SJSA1 (cell line): Measurements from ENCODE around the gene ACOX2. TPM values are rescaled to one million over a fixed set of nuclear protein-coding genes. Genes with fewer than 3 reads are reported as not detected.

Experiments used
- DNase-seq, 2 experiments: peaks; one replicate each; pipeline ENCODE4 v3.0.0-alpha.2; 2015 to 2020; ENCODE audit warnings: low spot score in 2 of 2, low read depth in 1 of 2
- H3K27ac ChIP-seq: fragments of 250-450 bp; sonication (Bioruptor Pico); 2 replicates; pipeline ENCODE4 v1.5.1; 2020; ENCODE audit warnings: mild to moderate bottlenecking, moderate library complexity
- H3K27me3 ChIP-seq: fragments of 250-450 bp; sonication (Bioruptor Pico); replicated peaks from 2 replicates; pipeline ENCODE4 v1.5.1; 2020; ENCODE audit warnings: mild to moderate bottlenecking, moderate library complexity
- H3K36me3 ChIP-seq: fragments of 250-450 bp; sonication (Bioruptor Pico); 2 replicates; pipeline ENCODE4 v1.5.1; 2020; ENCODE audit warnings: mild to moderate bottlenecking
- H3K4me1 ChIP-seq: fragments of 250-450 bp; sonication (Bioruptor Pico); replicated peaks from 2 replicates; pipeline ENCODE4 v1.6.1; 2021; ENCODE audit warnings: mild to moderate bottlenecking
- H3K4me3 ChIP-seq: fragments of 250-450 bp; sonication (Bioruptor Pico); 2 replicates; pipeline ENCODE4 v1.5.1; 2020; ENCODE audit warnings: mild to moderate bottlenecking
- H3K9me3 ChIP-seq: fragments of 250-450 bp; sonication (Bioruptor Pico); replicated peaks from 2 replicates; pipeline ENCODE4 v1.5.1; 2020; ENCODE audit warnings: mild to moderate bottlenecking
- total RNA-seq: library from RNA; depleted of rRNA; stranded (reverse); fragments of >200 nt; shearing (Covaris generic); gene quantifications from 2 replicates; pipeline ENCODE4 v1.2.3, GENCODE V29; 2014

ACOX2 gene
- total RNA-seq, 1 experiment from 2014 or later = 1.3 TPM

- H3K4me3 ChIP-seq = no peak overlapping the region
- H3K4me1 ChIP-seq = peaks cover 25% of the 10 kb centered on the region
- no peaks in the 10 kb centered on the region for H3K9me3 ChIP-seq
- no peaks in the 10 kb centered on the region for H3K27me3 ChIP-seq
- no peak for DNase-seq
- peaks cover 5% of the 10 kb centered on the region for H3K36me3 ChIP-seq
- no peak overlapping the region for H3K27ac ChIP-seq
Measured at GRCh38 chr3:58495101-58495500, 41.9 kb downstream of the ACOX2 start.

GRCh38 chr3:58494107-58494506 is 42.9 kb downstream of the ACOX2 start:
- no peak overlapping the region for H3K27ac ChIP-seq
- no peaks in the 10 kb centered on the region for H3K9me3 ChIP-seq
- peaks cover 5% of the 10 kb centered on the region for H3K36me3 ChIP-seq
- no peaks in the 10 kb centered on the region for H3K27me3 ChIP-seq
- no peak overlapping the region for H3K4me3 ChIP-seq
- peaks cover 25% of the 10 kb centered on the region for H3K4me1 ChIP-seq
- no peak for DNase-seq

GRCh38 chr3:58492494-58492905 is 44.5 kb downstream of the ACOX2 start:
- Histone ChIP-seq H3K4me1 (peaks cover 26% of the 10 kb centered on the region), H3K9me3 (no peaks in the 10 kb centered on the region), H3K4me3 (peak overlapping the region; percentile 95), H3K27me3 (no peaks in the 10 kb centered on the region), H3K27ac (peak overlapping the region; percentile 51; the same call in 1 of the 2 replicates), H3K36me3 (peaks cover 5% of the 10 kb centered on the region)
- peak in 1 of 2 experiments; percentile 4 for DNase-seq

- H3K27ac ChIP-seq = peak within 1 kb of the TSS; percentile 51
- H3K27me3 ChIP-seq = no peaks in the 10 kb centered on the region
- peaks cover 34% of the 10 kb centered on the region for H3K4me1 ChIP-seq
- peak; percentile 86 to 89 for DNase-seq
- H3K9me3 ChIP-seq = no peaks in the 10 kb centered on the region
- H3K36me3 ChIP-seq = peaks cover 5% of the 10 kb centered on the region
- H3K4me3 ChIP-seq = peak within 1 kb of the TSS; percentile 95
Measured at GRCh38 chr3:58491506-58492402, 45.2 kb downstream of the ACOX2 start, which contains the start of gene KCTD6. KCTD6 (plus strand) TSS chr3:58492096; CDS start chr3:58498756, 6,660 bp downstream.

- H3K27ac ChIP-seq = peak overlapping the region; percentile 50; the same call in 1 of the 2 replicates
- peaks cover 36% of the 10 kb centered on the region for H3K4me1 ChIP-seq
- no peaks in the 10 kb centered on the region for H3K27me3 ChIP-seq
- peak overlapping the region; percentile 95 for H3K4me3 ChIP-seq
- DNase-seq = no peak
- H3K36me3 ChIP-seq = peaks cover 5% of the 10 kb centered on the region
- no peaks in the 10 kb centered on the region for H3K9me3 ChIP-seq
Measured at GRCh38 chr3:58490860-58491501, 46.0 kb downstream of the ACOX2 start.

- H3K4me3 ChIP-seq = no peak overlapping the region
- peaks cover 5% of the 10 kb centered on the region for H3K36me3 ChIP-seq
- H3K27me3 ChIP-seq = no peaks in the 10 kb centered on the region
- no peak overlapping the region for H3K27ac ChIP-seq
- DNase-seq = no peak
- H3K4me1 ChIP-seq = peaks cover 36% of the 10 kb centered on the region
- no peaks in the 10 kb centered on the region for H3K9me3 ChIP-seq
Measured at GRCh38 chr3:58488967-58489366, 48.0 kb downstream of the ACOX2 start.

- H3K9me3 ChIP-seq = no peaks in the 10 kb centered on the region
- DNase-seq = peak; percentile 57 to 63
Measured at GRCh38 chr3:58487140-58487886, 49.7 kb downstream of the ACOX2 start.

GRCh38 chr3:58485801-58486435 is 51.1 kb downstream of the ACOX2 start:
- DNase-seq = no peak
- Histone ChIP-seq H3K27ac (no peak overlapping the region), H3K36me3 (no peaks in the 10 kb centered on the region), H3K27me3 (no peaks in the 10 kb centered on the region), H3K9me3 (no peaks in the 10 kb centered on the region), H3K4me1 (peaks cover 13% of the 10 kb centered on the region), H3K4me3 (no peak overlapping the region)

More at GRCh38 chr3:58487140-58487886, 49.7 kb downstream of the ACOX2 start:
- H3K27me3 ChIP-seq = no peaks in the 10 kb centered on the region
- no peak overlapping the region for H3K4me3 ChIP-seq
- H3K27ac ChIP-seq = peak overlapping the region; percentile 26
- H3K36me3 ChIP-seq = peaks cover 4% of the 10 kb centered on the region
- H3K4me1 ChIP-seq = peaks cover 20% of the 10 kb centered on the region

GRCh38 chr3:58484722-58485069 is 52.3 kb downstream of the ACOX2 start:
- Histone ChIP-seq H3K9me3 (no peaks in the 10 kb centered on the region), H3K4me1 (peaks cover 11% of the 10 kb centered on the region), H3K27ac (no peak overlapping the region), H3K27me3 (no peaks in the 10 kb centered on the region), H3K36me3 (no peaks in the 10 kb centered on the region), H3K4me3 (no peak overlapping the region)
- no peak for DNase-seq

- no peaks in the 10 kb centered on the region for H3K9me3 ChIP-seq
- H3K36me3 ChIP-seq = no peaks in the 10 kb centered on the region
- H3K27ac ChIP-seq = no peak overlapping the region
- peaks cover 11% of the 10 kb centered on the region for H3K4me1 ChIP-seq
- H3K4me3 ChIP-seq = no peak overlapping the region
- H3K27me3 ChIP-seq = no peaks in the 10 kb centered on the region
- no peak for DNase-seq
Measured at GRCh38 chr3:58484045-58484721, 52.8 kb downstream of the ACOX2 start.

GRCh38 chr3:58482917-58483636 is 53.9 kb downstream of the ACOX2 start:
- H3K4me3 ChIP-seq = no peak overlapping the region
- H3K9me3 ChIP-seq = no peaks in the 10 kb centered on the region
- H3K4me1 ChIP-seq = peaks cover 11% of the 10 kb centered on the region
- no peak overlapping the region for H3K27ac ChIP-seq
- DNase-seq = no peak
- H3K36me3 ChIP-seq = no peaks in the 10 kb centered on the region
- no peaks in the 10 kb centered on the region for H3K27me3 ChIP-seq

- H3K9me3 ChIP-seq = no peaks in the 10 kb centered on the region
- DNase-seq = no peak
- no peaks in the 10 kb centered on the region for H3K4me1 ChIP-seq
- no peak overlapping the region for H3K4me3 ChIP-seq
- no peaks in the 10 kb centered on the region for H3K27me3 ChIP-seq
- H3K27ac ChIP-seq = no peak overlapping the region
- no peaks in the 10 kb centered on the region for H3K36me3 ChIP-seq
Measured at GRCh38 chr3:58480309-58480708, 56.7 kb downstream of the ACOX2 start.
